ENCODE results near the gene NOVA1. TPM values are rescaled to one million over a fixed set of nuclear protein-coding genes. Genes with fewer than 3 reads are reported as not detected.

NOVA1 gene
- total RNA-seq, 4 donors from 2014 or later = 0.91 to 1.9 (median 1.1) TPM; not detected in 1

GRCh38 chr14:26398616-26399015 is 199.2 kb downstream of the NOVA1 start:
- no peaks in the 10 kb centered on the region for H3K36me3 ChIP-seq
- TF ChIP-seq CTCF (IDR thresholded peaks at IDR 0.05) = no peak
- no peak for TF ChIP-seq POLR2A (IDR thresholded peaks at IDR 0.05)

More at GRCh38 chr14:26398616-26399015, 199.2 kb downstream of the NOVA1 start:
- intact Hi-C loops (cut with DNase I) = no loop called here
- Histone ChIP-seq H3K4me1 (peaks cover 0 to 21% (median 3%) of the 10 kb centered on the region in 3 donors), H3K27ac (no peak overlapping the region), H3K4me3 (no peak overlapping the region), H3K9me3 (no peaks in the 10 kb centered on the region), H3K27me3 (no peaks in the 10 kb centered on the region)
- no peak for DNase-seq

Measured in esophagus squamous epithelium (tissue), 5 donors.